GM21515 (cell line): ENCODE measurements around the gene SEC62.
A peak's percentile ranks its signal among the peaks of the same experiment; 100 is the strongest.

Experiments
- ATAC-seq: cut with Tn5 transposase; IDR thresholded peaks from one replicate; pipeline ENCODE4 v1.9.1; 2021; ENCODE audit not compliant: unreplicated experiment

Gene SEC62

DNA sequence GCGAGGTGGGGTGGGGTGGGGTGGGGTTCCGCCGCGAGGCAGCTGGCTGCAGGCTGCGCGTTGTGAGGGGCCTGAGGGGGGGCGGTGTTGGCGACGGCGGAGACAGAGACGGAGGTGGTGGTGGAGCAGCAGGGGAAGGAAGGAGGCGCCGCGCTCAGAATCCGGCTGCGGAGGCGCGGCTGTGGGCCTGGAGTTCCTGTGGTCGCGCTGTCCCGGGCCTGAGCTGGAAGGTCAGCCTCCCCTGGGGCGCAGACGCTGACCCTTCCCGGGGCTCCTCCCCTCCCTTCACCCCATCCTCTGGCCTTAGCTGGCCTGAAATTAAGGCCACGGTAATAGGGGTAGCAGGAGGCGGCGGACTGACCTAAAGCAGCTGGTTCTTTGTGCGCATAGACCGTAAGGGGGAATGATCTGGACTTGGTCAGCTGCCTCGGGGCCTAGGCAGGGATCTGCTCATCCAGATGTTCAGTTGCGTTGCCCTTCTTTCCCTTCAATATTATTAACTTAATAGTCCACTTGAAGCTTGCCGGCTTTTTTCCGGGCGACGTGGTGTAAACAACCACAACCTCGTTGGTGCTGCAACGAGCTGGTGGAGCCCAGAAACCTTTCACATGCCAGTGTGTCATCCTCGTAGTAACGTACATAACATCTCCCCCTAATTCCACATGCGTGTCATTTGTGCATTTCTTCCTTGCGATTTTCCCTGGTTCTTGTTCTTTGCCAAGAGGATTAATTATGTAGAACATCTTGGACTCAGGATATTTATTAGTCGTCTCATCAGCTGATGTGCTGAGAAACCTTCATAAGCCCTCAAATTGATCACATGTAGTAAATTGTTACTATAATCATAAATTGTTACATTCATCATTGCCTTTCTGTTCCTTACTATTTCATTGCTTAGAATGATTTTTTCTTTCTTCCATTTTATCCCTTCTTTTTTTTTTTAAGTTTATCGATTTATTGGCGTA is 626 bp downstream of the SEC62 start:
- ATAC-seq, result peak; percentile 34

DNA sequence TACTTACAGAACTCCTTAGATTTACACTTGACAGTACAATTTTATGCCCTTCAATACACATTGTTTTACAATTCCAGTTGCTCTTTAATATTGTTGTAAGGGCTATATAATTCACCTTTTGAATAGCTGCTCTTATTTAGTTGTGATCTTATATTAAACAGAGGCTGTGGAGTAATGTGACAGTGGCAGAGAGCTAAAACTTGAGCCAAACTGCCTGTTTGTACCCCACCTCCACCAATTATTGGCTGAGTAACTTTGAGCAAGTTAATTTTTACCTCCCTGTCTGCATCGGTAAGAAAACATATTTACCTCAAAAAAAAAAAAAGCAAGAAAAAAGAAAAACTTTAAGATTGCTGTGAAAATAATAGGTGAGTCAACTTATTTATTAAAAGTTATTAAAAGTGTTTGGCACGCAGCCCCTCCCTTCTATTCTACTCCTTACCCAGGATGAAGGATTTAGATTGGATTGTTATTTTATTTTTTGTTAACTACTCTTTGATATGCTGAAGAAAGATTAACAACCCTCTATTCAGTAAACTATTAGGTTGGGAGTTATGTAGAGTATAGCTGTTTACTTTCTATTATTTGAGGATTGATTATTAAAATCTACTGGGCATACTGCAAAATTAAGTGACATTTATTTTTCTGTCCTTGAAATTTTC is 1.7 kb downstream of the SEC62 start:
- no peak for ATAC-seq

DNA sequence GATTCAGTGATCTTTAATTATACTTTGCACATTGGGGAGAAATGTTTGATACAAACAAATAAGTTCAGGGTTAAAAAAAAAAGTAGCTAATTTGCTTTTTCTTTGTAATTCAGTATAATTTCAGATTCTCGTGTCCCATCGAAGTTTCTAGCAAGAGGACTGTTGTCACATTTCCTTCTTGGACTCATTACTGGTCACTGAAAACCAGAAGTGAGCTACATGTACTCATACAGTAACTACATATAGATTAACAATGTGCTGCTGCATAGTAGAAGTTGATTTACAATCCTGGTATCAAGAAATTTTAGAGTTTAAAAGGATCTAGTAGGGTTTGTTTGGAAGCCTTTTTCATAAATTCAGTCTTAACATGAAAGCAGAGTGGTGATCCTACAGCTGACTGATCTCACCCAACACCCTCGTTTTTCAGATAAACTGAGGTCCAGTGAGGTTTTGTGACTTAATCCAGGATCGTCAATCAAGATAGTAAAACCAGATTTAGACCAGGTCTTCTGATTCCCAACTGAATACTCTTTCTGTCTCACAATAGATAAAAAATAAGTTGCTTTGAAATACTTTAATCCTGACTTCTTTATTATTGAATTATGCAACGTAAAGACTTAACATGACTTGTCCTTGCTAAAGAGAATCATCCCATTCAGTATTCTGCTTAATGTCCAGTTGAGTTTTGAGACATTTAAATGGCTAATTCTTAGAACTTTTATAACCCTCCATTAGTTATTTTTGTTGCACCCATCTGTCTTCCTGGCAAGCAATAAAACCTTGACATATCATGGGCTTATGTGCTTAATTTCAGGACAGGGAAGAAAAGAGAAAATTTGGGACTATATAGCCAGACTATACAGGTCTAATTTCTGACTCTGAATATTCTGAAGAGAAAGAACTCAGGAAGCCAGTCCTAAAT is 2.8 kb downstream of the SEC62 start:
- no peak for ATAC-seq

DNA sequence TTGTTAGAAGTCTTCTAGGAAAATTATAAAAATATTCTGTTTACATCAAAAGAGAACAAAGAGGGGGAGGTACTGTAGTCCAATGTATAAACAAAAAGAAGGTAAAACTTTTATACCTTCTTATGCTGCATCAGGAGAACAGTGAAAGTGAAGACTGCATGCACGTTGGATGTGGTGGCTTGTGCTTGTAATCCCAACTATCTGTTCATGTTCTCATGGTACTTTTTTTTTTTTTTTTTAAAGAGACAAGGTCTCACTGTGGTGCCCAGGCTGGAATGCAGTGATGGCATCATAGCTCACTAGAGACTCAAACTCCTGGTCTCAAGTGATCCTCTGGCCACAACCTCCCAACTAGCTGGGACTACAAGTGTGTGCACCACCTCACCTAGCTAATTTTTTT is 4.2 kb downstream of the SEC62 start:
- ATAC-seq, result no peak

DNA sequence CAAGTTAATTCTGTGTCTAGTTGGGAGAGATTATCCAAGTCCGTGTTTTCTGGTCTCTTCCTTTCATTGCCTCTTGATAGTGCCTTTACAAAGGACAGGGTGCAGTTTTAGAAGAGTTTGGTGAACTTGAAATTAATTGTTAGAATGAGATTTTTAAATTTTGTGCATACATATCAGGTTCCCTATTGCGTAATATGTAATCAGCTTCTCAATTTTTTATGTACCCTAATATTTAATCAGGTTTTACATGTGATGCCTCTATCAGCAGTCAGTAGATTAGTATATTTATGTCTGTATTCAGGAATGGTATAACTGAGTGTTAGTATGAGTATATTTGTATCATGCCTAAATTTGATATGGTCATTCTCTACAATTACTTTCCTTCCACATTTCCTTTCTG is 4.9 kb downstream of the SEC62 start:
- ATAC-seq, result no peak

DNA sequence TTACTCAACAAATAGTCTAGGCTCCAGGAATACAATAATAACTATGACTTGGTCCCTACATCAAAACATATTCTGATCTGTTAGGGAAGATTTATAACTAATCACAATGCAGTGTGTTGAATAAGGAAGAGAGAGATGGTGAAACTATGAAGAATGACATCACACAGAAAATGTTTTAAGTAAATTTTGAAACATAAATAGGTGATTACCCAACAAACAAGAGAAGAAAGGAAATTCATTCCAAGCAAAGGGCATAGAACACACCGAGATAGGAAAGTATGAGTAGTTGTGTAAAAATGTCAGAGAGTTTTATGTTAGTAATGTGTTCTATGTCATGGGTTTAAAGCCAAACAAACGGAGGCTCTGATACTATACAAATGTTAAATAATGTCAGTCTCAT is 13.4 kb downstream of the SEC62 start:
- ATAC-seq, result no peak

DNA sequence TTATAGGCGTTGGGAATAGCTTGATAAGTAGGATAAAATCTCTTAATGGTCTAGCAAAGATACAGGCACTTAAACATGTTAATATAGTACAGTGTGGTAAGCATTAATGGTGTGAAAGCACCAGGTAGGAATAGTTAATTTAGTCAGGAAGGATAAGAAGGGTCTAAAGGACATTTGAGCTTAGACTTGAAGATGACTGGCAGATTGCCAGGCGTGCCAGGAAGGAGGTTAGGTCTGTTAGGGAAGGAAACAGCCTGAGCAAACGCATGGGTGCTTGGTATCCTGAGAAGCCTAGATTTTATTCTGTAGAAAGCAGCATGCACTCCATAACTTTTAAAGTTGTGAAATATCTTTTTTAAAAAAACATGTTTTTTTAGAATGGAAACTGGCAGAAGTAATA is 17.7 kb downstream of the SEC62 start:
- ATAC-seq, result no peak

DNA sequence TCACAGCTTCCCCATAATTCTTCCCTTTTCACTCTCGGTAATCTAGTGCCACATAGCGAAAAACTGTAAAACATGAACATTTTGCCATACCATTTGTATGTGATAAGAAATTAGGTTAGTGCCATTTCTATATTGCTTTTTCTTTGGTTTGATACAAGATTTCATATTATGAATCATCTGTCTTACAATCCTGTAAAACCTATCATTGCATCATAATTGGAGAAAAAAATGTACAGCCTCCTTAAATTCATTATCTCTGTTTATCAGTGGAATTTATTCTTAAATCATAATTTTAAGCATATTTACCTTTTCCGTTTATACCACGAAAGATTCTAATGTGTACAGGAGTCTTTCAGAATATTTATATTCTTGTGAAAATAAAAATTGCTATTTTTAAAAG is 23.8 kb downstream of the SEC62 start:
- no peak for ATAC-seq

DNA sequence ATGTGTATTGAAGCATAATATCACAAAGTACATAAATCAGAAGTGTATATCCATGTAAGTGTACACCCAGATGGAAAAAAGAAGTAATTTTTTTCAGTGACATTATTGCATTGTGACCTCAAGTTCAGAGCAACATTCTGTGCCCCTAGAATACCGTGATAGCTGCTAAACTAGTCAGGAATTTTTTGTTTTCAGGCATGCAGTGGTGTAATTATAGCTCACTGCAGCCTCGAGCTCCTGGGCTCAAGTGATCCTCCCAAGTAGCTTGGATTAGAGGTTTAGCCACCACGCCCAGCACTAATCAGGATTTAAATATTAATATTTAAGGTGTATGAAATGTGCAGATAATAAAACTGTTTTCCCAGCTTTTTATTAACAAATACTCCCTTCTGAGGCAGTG is 25.5 kb downstream of the SEC62 start:
- ATAC-seq, result no peak

DNA sequence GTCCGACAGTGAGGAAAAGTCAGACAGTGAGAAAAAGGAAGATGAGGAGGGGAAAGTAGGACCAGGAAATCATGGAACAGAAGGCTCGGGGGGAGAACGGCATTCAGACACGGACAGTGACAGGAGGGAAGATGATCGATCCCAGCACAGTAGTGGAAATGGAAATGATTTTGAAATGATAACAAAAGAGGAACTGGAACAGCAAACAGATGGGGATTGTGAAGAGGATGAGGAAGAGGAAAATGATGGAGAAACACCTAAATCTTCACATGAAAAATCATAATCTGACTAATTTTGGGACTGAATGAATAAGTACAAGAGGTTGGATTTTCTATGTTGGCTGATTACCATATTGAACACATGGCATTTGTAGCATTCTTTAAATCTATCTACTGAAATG is 26.2 kb downstream of the SEC62 start:
- no peak for ATAC-seq

DNA sequence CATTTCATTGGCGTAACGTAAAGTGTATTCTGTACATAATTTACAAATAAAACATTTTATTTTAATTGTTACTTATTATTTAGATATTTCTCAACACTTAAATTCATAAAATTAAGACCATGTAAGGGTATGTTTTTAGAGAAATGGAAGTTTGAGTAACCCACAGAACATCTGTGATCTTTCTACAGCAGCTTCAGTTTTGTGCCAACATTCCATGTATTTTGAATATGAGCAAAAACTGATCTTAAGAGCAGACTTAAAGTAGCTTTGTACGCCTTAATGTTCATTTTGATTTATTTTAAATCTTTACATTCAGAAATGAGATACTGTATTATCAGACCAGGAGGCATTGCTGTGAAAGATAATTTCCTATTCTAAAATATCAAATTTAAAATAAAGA is 27.2 kb downstream of the SEC62 start:
- no peak for ATAC-seq

DNA sequence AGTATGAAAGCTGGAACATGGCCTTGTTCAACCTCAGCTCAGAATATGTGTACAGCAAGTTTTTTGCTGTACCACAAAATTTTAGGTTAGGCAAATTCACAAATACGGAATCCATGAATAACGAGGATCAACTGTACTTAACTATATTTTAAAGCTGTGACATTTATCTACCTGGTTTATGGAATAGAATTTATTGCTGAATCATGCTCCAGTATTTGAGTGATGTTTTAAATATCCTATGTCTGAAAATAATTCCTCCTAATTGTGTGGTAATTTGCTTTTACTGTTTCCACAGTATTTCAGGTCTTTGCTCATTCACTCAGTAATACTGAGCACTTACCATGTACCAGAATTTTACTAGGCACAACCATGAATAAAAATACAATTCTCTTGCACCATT is 29.5 kb downstream of the SEC62 start:
- ATAC-seq, result no peak

DNA sequence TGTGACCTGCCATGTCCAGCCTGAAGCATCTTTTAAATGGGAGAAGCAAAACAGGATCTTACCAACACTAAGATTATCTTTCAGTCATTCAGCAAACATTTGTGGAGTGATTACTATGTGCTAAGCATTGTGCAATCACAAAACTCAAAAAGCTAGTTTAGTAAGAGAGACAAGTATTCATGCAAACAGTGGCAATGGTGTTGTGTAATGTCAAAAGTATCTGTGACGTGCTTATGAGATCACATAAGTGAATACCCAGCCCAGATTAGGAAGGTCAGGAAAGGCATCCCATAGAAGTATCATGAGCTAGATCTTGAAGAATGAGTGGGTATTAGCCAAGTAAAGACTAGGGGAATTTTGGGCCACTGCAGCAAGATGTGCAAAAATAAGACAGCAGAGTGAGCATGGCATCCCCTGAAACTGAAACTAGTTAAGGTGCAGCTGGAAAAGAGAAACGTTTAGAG is 32.1 kb downstream of the SEC62 start:
- ATAC-seq, result peak; percentile 17

DNA sequence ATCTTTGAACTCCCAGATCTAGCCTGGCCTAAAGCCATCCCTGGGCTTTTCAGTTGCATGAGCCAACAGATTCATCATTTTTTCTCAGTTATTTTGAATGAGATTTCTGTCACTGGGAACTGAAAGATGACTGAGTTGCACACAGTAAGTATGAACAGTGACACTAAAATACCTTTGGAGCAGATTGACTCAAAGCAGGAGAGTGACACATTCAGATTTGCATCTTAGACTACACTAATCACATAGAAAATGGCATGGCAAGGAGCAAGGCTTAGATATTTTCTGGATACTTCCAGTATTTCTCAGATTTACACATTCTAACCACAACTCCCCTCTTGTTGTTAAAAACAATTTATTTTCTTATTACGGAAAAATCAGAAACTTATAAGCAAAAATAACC is 32.8 kb downstream of the SEC62 start:
- peak; percentile 83 for ATAC-seq

DNA sequence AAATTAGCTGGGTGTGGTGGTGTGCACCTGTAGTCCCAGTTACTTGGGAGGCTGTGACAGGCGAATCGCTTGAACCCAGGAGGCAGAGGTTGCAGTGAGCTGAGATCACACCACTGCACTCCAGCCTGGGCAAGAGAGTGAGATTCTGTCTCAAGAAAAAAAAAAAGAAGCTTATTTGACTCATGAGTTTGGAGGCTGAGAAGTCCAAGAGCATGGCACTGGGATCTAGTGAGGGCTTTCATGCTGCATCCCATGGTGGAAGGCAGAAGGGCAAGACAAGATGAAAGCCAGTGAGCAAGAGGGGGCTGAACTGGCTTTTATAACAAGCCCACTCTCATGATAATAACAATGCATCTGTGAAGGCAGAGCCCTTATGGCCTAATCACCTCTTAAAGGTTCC is 33.4 kb downstream of the SEC62 start:
- no peak for ATAC-seq

DNA sequence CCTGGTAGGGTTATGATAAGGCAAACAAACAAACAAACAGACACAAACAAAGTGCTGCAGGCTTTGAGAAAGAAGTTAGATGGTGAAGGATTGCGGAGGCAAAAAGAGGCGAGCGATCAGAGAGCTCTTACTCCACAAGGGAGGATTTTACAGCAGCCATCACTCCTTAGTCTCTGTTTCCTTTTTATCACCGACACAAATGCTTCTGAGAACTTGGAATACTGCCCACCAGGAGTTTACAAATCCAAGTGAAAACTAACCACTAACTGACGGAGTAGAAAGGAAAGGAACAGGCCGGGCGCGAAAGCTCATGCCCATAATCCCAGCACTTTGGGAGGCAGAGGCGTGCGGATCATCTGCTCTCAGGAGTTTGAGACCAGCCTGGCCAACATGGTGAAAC is 35.6 kb downstream of the SEC62 start:
- ATAC-seq, result no peak

DNA sequence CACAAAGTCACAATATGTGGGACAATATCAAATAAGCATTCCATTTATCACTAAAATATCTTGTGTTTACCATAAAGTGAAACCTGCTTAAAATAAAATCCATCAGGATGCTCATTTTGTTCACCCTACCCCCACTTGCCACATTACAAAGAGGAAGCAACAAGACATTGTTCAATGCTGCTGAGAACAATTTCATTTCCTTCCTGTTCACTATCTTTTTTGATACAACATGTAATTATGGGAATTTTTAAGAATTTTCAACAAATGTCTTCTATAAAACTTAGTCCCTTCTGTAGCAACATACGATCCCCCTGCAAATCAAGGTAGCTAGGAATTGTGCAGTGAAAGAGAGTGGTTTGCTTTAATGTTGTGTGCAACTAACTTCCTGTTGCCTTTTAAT is 36.3 kb downstream of the SEC62 start:
- no peak for ATAC-seq

DNA sequence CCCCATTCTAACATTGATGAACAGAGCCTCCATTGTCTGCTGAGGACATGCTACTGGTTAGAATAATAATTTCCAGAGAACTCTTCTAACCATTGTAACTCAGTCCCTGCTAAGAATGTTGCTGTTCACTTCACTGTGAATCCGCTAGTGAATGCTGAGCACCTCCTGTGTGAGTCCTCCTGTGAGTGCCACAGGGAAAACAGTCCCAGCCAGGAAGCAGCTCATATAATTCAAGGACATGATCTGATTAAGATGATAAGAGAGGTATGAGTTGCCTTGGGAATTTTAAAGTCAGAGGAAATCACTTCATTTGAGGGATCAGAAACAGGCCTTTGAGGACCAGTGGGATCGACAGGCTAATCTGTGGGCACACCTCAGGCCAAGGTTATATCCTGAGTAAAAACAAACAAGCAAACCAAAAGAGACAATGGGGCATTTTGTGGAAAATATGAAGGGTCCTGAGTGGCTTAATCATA is 37.3 kb downstream of the SEC62 start:
- no peak for ATAC-seq

DNA sequence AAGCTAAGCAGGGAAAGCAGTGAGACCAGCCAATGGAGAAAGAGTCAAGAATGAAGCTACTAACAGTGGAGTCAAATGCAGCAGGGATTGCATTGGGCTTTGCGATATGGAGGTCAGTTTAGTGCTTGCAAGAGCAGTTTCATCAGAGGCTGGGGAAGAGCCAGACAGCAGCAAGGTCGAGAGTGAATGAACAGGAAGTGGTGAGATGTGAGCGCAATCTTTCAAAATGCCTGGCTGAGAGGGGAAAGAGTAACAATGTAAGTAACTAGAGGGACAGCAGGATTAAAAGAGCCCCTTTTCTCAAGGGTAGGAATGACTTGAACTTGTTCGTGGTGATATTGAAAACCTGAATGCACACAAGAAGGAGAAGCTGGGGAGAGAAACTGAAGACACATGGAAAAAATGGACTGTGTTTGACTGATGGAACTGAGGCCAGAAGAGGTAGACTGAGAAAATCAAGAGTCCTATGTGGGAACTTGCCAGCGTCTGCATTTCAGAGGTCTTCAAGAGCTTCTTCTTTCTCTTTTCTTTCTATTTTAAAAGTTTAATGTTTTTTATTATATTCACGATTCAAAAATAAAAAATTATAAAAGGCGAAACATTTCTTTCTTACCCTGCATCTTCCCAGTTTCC is 40.5 kb downstream of the SEC62 start:
- ATAC-seq, result peak; percentile 96

DNA sequence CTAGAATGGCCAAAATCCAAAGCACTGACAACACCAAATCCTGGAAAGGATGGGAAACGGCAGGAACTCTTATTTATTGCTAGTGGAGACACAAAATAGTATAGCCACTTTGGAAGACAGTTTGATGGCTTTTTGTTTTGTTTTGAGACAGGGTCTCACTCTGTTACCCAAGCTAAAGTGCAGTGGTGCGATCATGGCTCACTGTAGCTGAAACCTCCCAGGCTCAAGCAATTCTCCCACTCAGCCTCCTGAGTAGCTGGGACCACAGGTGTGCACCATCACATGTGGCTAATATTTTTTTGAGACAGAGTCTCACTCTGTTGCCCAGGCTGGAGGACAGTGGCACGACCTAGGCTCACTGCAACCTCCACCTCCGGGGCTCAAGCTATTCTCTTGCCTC is 43.9 kb downstream of the SEC62 start:
- no peak for ATAC-seq
